HCT116 (cell line): Measurements from ENCODE around the gene MAP2K3. TPM values are rescaled to one million over a fixed set of nuclear protein-coding genes. Genes with fewer than 3 reads are reported as not detected.
"Not testable (repeated sequence)": the region's sequence is repeated elsewhere in the genome, so short reads cannot be mapped to it uniquely, and the experiment has no call there.

Experiments used
- ATAC-seq: fragments of 200-7000 bp; cut with Tn5 transposase; 2 replicates; pipeline ENCODE4 v1.9.1; 2020; ENCODE audit warnings: mild to moderate bottlenecking, moderate library complexity
- BruUV-seq: library from RNA; stranded (reverse); fragments of 400-500 nt; replicated peaks from 2 replicates; lab custom pipeline; 2021; lab: Mats Ljungman, UMichigan
- CTCF ChIA-PET: fragments of 300-600 bp; sonication (Branson Sonifier 250); formaldehyde crosslinking; loops from one replicate; lab custom pipeline; 2021; ENCODE audit warnings: antibody characterized with exemption; lab: Charles Lee
- POLR2A ChIA-PET: fragments of 300-600, 350-600 bp; sonication (Branson Sonifier 250); formaldehyde crosslinking; loops from one replicate; lab custom pipeline; 2021; ENCODE audit warnings: antibody characterized with exemption; lab: Charles Lee
- RAD21 ChIA-PET, 2 experiments: fragments of 300-600 bp; sonication (Branson Sonifier 250); formaldehyde crosslinking; loops; one replicate each; lab custom pipeline; 2023; ENCODE audit warnings: low total read pairs in 2 of 2; ENCODE audit not compliant: uncharacterized antibody in 2 of 2, unreplicated experiment in 2 of 2, low non-redundant PET in 1 of 2; lab: Charles Lee
- DNase-seq: peaks from one replicate; pipeline ENCODE4 v3.0.0-alpha.2; 2010; ENCODE audit warnings: low read depth, low spot score
- H2AFZ ChIP-seq: fragments of 200-600 bp; shearing (Covaris generic), sonication (generic); 2 replicates; pipeline ENCODE4 v1.6.1; 2017; ENCODE audit warnings: low read depth, mixed run types, mixed read lengths, antibody characterized with exemption, low read length; ENCODE audit not compliant: poor library complexity, severe bottlenecking
- H3K27ac ChIP-seq: 2 replicates; pipeline ENCODE4 v1.5.1; 2012; ENCODE audit warnings: low read depth, low read length
- H3K27me3 ChIP-seq: fragments of 200-600 bp; sonication (generic); 2 replicates; pipeline ENCODE4 v1.6.1; 2016; ENCODE audit warnings: mixed run types, low read length, mixed read lengths; ENCODE audit not compliant: insufficient read depth
- H3K36me3 ChIP-seq, 2 experiments: fragments of 200-500 bp in 1 of 2; fragments of 200-600 bp in 1 of 2; sonication (Bioruptor generic) in 1 of 2; sonication (generic) in 1 of 2; 2 replicates each; pipeline versions ENCODE4 v1.5.1 to v1.6.1; 2014 to 2016; ENCODE audit warnings: low read length in 2 of 2, inconsistent platforms in 1 of 2, mixed read lengths in 1 of 2, mixed run types in 1 of 2; ENCODE audit not compliant: insufficient read depth in 2 of 2, control insufficient read depth in 1 of 2
- H3K4me1 ChIP-seq, 2 experiments: fragments of 200-600 bp in 1 of 2; sonication (generic) in 1 of 2; 2 replicates each; pipeline versions ENCODE4 v1.5.1 to v1.6.1; 2012 to 2017; ENCODE audit warnings: low read length in 2 of 2, inconsistent platforms in 1 of 2, mild to moderate bottlenecking in 1 of 2, mixed read lengths in 1 of 2, mixed run types in 1 of 2, moderate library complexity in 1 of 2; ENCODE audit not compliant: insufficient read depth in 2 of 2, control insufficient read depth in 1 of 2
- H3K4me2 ChIP-seq: fragments of 200-600 bp; sonication (generic); 2 replicates; pipeline ENCODE4 v1.6.1; 2017; ENCODE audit warnings: mixed run types, low read length, mixed read lengths
- H3K4me3 ChIP-seq, 2 experiments: fragments of 200-600 bp in 1 of 2; sonication (generic) in 1 of 2; replicated peaks in 1 of 2; 2 replicates each; pipeline ENCODE4 v1.5.1; 2011 to 2016; ENCODE audit warnings: low read length in 2 of 2, control low read depth in 1 of 2, low read depth in 1 of 2, mild to moderate bottlenecking in 1 of 2, mixed read lengths in 1 of 2, mixed run types in 1 of 2
- H3K79me2 ChIP-seq: fragments of 200-600 bp; sonication (generic); 2 replicates; pipeline ENCODE4 v1.6.1; 2017; ENCODE audit warnings: mild to moderate bottlenecking, mixed run types, low read length, moderate library complexity, mixed read lengths; ENCODE audit not compliant: insufficient read depth
- H3K9ac ChIP-seq: fragments of 200-600 bp; sonication (generic); 2 replicates; pipeline ENCODE4 v1.6.1; 2016; ENCODE audit warnings: low read length, mixed read lengths
- H3K9me2 ChIP-seq: fragments of 200-600 bp; sonication (generic), shearing (Covaris generic); 2 replicates; pipeline ENCODE4 v1.6.1; 2017; ENCODE audit warnings: mixed run types, mild to moderate bottlenecking, moderate library complexity; ENCODE audit not compliant: insufficient read depth
- H3K9me3 ChIP-seq, 2 experiments: fragments of 200-500 bp in 1 of 2; fragments of 200-600 bp in 1 of 2; sonication (Bioruptor generic) in 1 of 2; sonication (generic) in 1 of 2; 2 replicates each; pipeline ENCODE4 v1.6.1; 2014 to 2017; ENCODE audit warnings: low read length in 2 of 2, mixed read lengths in 2 of 2, inconsistent platforms in 1 of 2, low read depth in 1 of 2, mild to moderate bottlenecking in 1 of 2, mixed run types in 1 of 2, moderate library complexity in 1 of 2; ENCODE audit not compliant: control insufficient read depth in 1 of 2, insufficient read depth in 1 of 2
- H4K20me1 ChIP-seq: fragments of 200-600 bp; sonication (generic), shearing (Covaris generic); 2 replicates; pipeline ENCODE4 v1.6.1; 2017; ENCODE audit warnings: mixed run types, mild to moderate bottlenecking, moderate library complexity; ENCODE audit not compliant: insufficient read depth
- intact Hi-C: fragments of 100-400 bp; cut with micrococcal nuclease; formaldehyde crosslinking; loops from 2 replicates; pipeline ENCODE4 v1.10.0; 2022
- total RNA-seq: library from RNA; stranded (reverse); gene quantifications from one replicate; pipeline ENCODE4 v1.2.1, GENCODE V29; 2021; ENCODE audit not compliant: unreplicated experiment

MAP2K3 gene
- total RNA-seq, 1 experiment from 2014 or later = 96.7 TPM

- H3K9me3 ChIP-seq, H4K20me1 ChIP-seq, H3K4me1 ChIP-seq, H2AFZ ChIP-seq, RAD21 ChIA-PET, H3K27ac ChIP-seq, H3K79me2 ChIP-seq, H3K4me3 ChIP-seq, ATAC-seq, BruUV-seq, CTCF ChIA-PET, H3K9ac ChIP-seq, DNase-seq, intact Hi-C loops, H3K9me2 ChIP-seq, H3K4me2 ChIP-seq, H3K27me3 ChIP-seq: not testable (repeated sequence)
- peaks cover 5 to 17% of the 10 kb centered on the region in 2 experiments; a peak in 3 of 4 replicates for H3K36me3 ChIP-seq
- POLR2A ChIA-PET = interaction anchor here (1.0 kb wide), 1 partner anchor 473 kb away, joined by 3 read pairs; no protein-coding TSS in a partner anchor
Observed at GRCh38 chr17:21307273-21307625, 22.7 kb downstream of the MAP2K3 start.

GRCh38 chr17:21308931-21309381, 24.4 kb downstream of the MAP2K3 start:
- H3K27me3 ChIP-seq, H3K4me1 ChIP-seq, H3K9me2 ChIP-seq, ATAC-seq, DNase-seq, H3K79me2 ChIP-seq, H3K4me2 ChIP-seq, H3K36me3 ChIP-seq, POLR2A ChIA-PET, BruUV-seq, H3K4me3 ChIP-seq, RAD21 ChIA-PET, CTCF ChIA-PET, H2AFZ ChIP-seq, H3K9ac ChIP-seq, H3K27ac ChIP-seq, H3K9me3 ChIP-seq, H4K20me1 ChIP-seq, intact Hi-C loops: not testable (repeated sequence)

- BruUV-seq, POLR2A ChIA-PET: not testable (repeated sequence)
Observed at GRCh38 chr17:21310061-21310765, 25.7 kb downstream of the MAP2K3 start.

GRCh38 chr17:21310766-21311602, 26.5 kb downstream of the MAP2K3 start:
- ATAC-seq, POLR2A ChIA-PET, H3K4me2 ChIP-seq, H3K9ac ChIP-seq, RAD21 ChIA-PET, BruUV-seq, H3K9me3 ChIP-seq, H4K20me1 ChIP-seq, H3K4me3 ChIP-seq, DNase-seq, H3K4me1 ChIP-seq, H3K9me2 ChIP-seq, H2AFZ ChIP-seq, H3K36me3 ChIP-seq, H3K27me3 ChIP-seq, H3K27ac ChIP-seq, CTCF ChIA-PET, H3K79me2 ChIP-seq: not testable (repeated sequence)
- intact Hi-C loops = loop anchor here (10.0 kb wide), 1 partner anchor 204 kb away; no protein-coding TSS in a partner anchor

More at GRCh38 chr17:21310061-21310765, 25.7 kb downstream of the MAP2K3 start:
- H3K27me3 ChIP-seq, H3K27ac ChIP-seq, H3K9me2 ChIP-seq, H3K4me1 ChIP-seq, H3K4me2 ChIP-seq, DNase-seq, H3K9ac ChIP-seq, H2AFZ ChIP-seq, RAD21 ChIA-PET, H4K20me1 ChIP-seq, H3K36me3 ChIP-seq, ATAC-seq, H3K9me3 ChIP-seq, H3K4me3 ChIP-seq, CTCF ChIA-PET, H3K79me2 ChIP-seq: not testable (repeated sequence)
- intact Hi-C loops = loop anchor here (10.0 kb wide), 1 partner anchor 205 kb away; no protein-coding TSS in a partner anchor
